Prostate gland (tissue), 2 donors: ENCODE results near the gene GALNT2.

ENCODE experiments used
- CTCF ChIP-seq, 4 experiments: fragments of 200-600 bp in 2 of 4; fragments of 450-650 bp in 2 of 4; sonication (generic) in 2 of 4; IDR thresholded peaks; 1 replicate in 3 of 4; 2 replicates in 1 of 4; pipeline ENCODE4 v1.5.1; 2016 to 2019; ENCODE audit warnings: antibody characterized with exemption in 4 of 4, mild to moderate bottlenecking in 2 of 4, moderate library complexity in 2 of 4
- POLR2A ChIP-seq: fragments of 450-650 bp; IDR thresholded peaks from one replicate; pipeline ENCODE4 v1.6.1; 2016; ENCODE audit warnings: antibody characterized with exemption, mild to moderate bottlenecking
- POLR2AphosphoS5 ChIP-seq: sonication (generic); formaldehyde crosslinking; IDR thresholded peaks from one replicate; pipeline ENCODE4 v1.6.1; 2017; ENCODE audit warnings: antibody characterized with exemption

- TF ChIP-seq POLR2A (no peak), POLR2AphosphoS5 (no peak), CTCF (IDR thresholded peaks at IDR 0.05) (no peak)
Observed at GRCh38 chr1:230274254-230274653, 207.2 kb downstream of the GALNT2 start.
